SK-N-SH treated with all-trans-retinoic acid at 6 μM for 48 hours (cell line): ENCODE data around the gene PHC1.

Experiments
- ATAC-seq: fragments of 200-7000 bp; cut with Tn5 transposase; 3 replicates; pipeline ENCODE4 v1.9.1; 2020; ENCODE audit warnings: mild to moderate bottlenecking, moderate library complexity
- ARNTL ChIP-seq: fragments of 450-650 bp; formaldehyde crosslinking; IDR thresholded peaks from 2 replicates; pipeline ENCODE4 v1.5.0; 2020; ENCODE audit warnings: low read depth, mild to moderate bottlenecking, moderate library complexity, borderline replicate concordance
- BACH2 ChIP-seq: fragments of 250-450 bp; sonication (Bioruptor Pico); IDR thresholded peaks from 2 replicates; pipeline ENCODE4 v1.9.0; 2021; ENCODE audit warnings: mild to moderate bottlenecking, borderline replicate concordance
- CSDC2 ChIP-seq: fragments of 250-450 bp; sonication (Bioruptor Pico); IDR thresholded peaks from 2 replicates; pipeline ENCODE4 v1.5.0; 2020; ENCODE audit warnings: mild to moderate bottlenecking, moderate library complexity
- CSRNP3 ChIP-seq: fragments of 250-450 bp; sonication (Bioruptor Pico); IDR thresholded peaks from 2 replicates; pipeline ENCODE4 v1.5.1; 2021; ENCODE audit warnings: mild to moderate bottlenecking, moderate library complexity
- ESRRG ChIP-seq: fragments of 250-450 bp; sonication (Bioruptor Pico); IDR thresholded peaks from 2 replicates; pipeline ENCODE4 v1.6.1; 2021; ENCODE audit warnings: mild to moderate bottlenecking
- ISL1 ChIP-seq: fragments of 250-450 bp; sonication (Bioruptor Pico); IDR thresholded peaks from 2 replicates; pipeline ENCODE4 v2.1.2; 2022; ENCODE audit warnings: mild to moderate bottlenecking, moderate library complexity
- OSR1 ChIP-seq: fragments of 250-450 bp; sonication (Bioruptor Pico); IDR thresholded peaks from 2 replicates; pipeline ENCODE4 v1.8.0; 2022; ENCODE audit warnings: moderate library complexity, mild to moderate bottlenecking, inconsistent platforms
- POU6F1 ChIP-seq: fragments of 250-450 bp; sonication (Bioruptor Pico); IDR thresholded peaks from 2 replicates; pipeline ENCODE4 v1.8.0; 2021; ENCODE audit warnings: low read depth, mild to moderate bottlenecking, moderate library complexity, borderline replicate concordance
- PPARA ChIP-seq: fragments of 250-450 bp; sonication (Bioruptor Pico); IDR thresholded peaks from 2 replicates; pipeline ENCODE4 v1.5.0; 2020; ENCODE audit warnings: mild to moderate bottlenecking, borderline replicate concordance
- RARB ChIP-seq: fragments of 250-450 bp; sonication (Bioruptor Pico); IDR thresholded peaks from 2 replicates; pipeline ENCODE4 v1.8.0; 2021; ENCODE audit warnings: mild to moderate bottlenecking, moderate library complexity
- TCF4 ChIP-seq: fragments of 250-450 bp; sonication (Bioruptor Pico); IDR thresholded peaks from 2 replicates; pipeline ENCODE4 v1.8.0; 2021; ENCODE audit warnings: mild to moderate bottlenecking, moderate library complexity, borderline replicate concordance
- TOX ChIP-seq: fragments of 250-450 bp; sonication (Bioruptor Pico); IDR thresholded peaks from 2 replicates; pipeline ENCODE4 v1.8.0; 2021; ENCODE audit warnings: mild to moderate bottlenecking, moderate library complexity, borderline replicate concordance
- TSHZ2 ChIP-seq: fragments of 250-450 bp; sonication (Bioruptor Pico); IDR thresholded peaks from 2 replicates; pipeline ENCODE4 v1.5.0; 2020; ENCODE audit warnings: mild to moderate bottlenecking, moderate library complexity
- ZC3H10 ChIP-seq: fragments of 250-450 bp; sonication (Bioruptor Pico); IDR thresholded peaks from 2 replicates; pipeline ENCODE4 v1.5.1; 2021; ENCODE audit warnings: mild to moderate bottlenecking, moderate library complexity
- ZFP3 ChIP-seq: fragments of 250-450 bp; sonication (Bioruptor Pico); IDR thresholded peaks from 2 replicates; pipeline ENCODE4 v1.5.0; 2020; ENCODE audit warnings: mild to moderate bottlenecking, moderate library complexity
- ZFP30 ChIP-seq: fragments of 450-650 bp; formaldehyde crosslinking; IDR thresholded peaks from 2 replicates; pipeline ENCODE4 v1.5.0; 2022; ENCODE audit warnings: mild to moderate bottlenecking, moderate library complexity
- ZNF565 ChIP-seq: fragments of 450-650 bp; formaldehyde crosslinking; conservative IDR thresholded peaks from 2 replicates; pipeline ENCODE4 v1.5.0; 2020; ENCODE audit warnings: low read depth, mild to moderate bottlenecking, moderate library complexity
- ZNF70 ChIP-seq: fragments of 450-650 bp; formaldehyde crosslinking; IDR thresholded peaks from 2 replicates; pipeline ENCODE4 v1.5.0; 2020; ENCODE audit warnings: mild to moderate bottlenecking, moderate library complexity
- ZNF8 ChIP-seq: fragments of 450-650 bp; formaldehyde crosslinking; IDR thresholded peaks from 2 replicates; pipeline ENCODE4 v1.5.0; 2020; ENCODE audit warnings: mild to moderate bottlenecking, moderate library complexity

PHC1 gene

GRCh38 chr12:8958066-8958465 lies 43.8 kb downstream of the PHC1 start:
- no peak for ATAC-seq
- TF ChIP-seq OSR1 (no peak), ISL1 (CRISPR knock-in tag) (no peak), CSRNP3 (CRISPR knock-in tag) (no peak), ZC3H10 (CRISPR knock-in tag) (no peak), ZFP30 (CRISPR knock-in tag) (no peak), CSDC2 (CRISPR knock-in tag) (no peak), ESRRG (no peak)
- TF ChIP-seq, all 23 proteins: peak for 0

GRCh38 chr12:8960176-8960575 lies 45.9 kb downstream of the PHC1 start:
- TF ChIP-seq BACH2 (CRISPR knock-in tag) (no peak), PPARA (CRISPR knock-in tag) (no peak), TOX (CRISPR knock-in tag) (no peak), CSRNP3 (CRISPR knock-in tag) (no peak), TCF4 (CRISPR knock-in tag) (no peak), ZC3H10 (CRISPR knock-in tag) (no peak), ZNF70 (CRISPR knock-in tag) (no peak), TSHZ2 (CRISPR knock-in tag) (no peak), OSR1 (no peak), ZFP30 (CRISPR knock-in tag) (no peak)
- TF ChIP-seq, all 23 proteins: peak for 0
- no peak for ATAC-seq

- no peak for TF ChIP-seq TCF4 (CRISPR knock-in tag)
- no peak for TF ChIP-seq ZNF70 (CRISPR knock-in tag)
- no peak for TF ChIP-seq PPARA (CRISPR knock-in tag)
- no peak for TF ChIP-seq ZNF565 (CRISPR knock-in tag)
- TF ChIP-seq ZC3H10 (CRISPR knock-in tag) = no peak
- no peak for TF ChIP-seq ZNF8 (CRISPR knock-in tag)
- no peak for TF ChIP-seq ZFP30 (CRISPR knock-in tag)
- no peak for TF ChIP-seq RARB (CRISPR knock-in tag)
- no peak for TF ChIP-seq TSHZ2 (CRISPR knock-in tag)
- no peak for TF ChIP-seq CSDC2 (CRISPR knock-in tag)
- no peak for TF ChIP-seq POU6F1 (CRISPR knock-in tag)
- TF ChIP-seq ESRRG = no peak
- no peak for TF ChIP-seq OSR1
- TF ChIP-seq ARNTL (CRISPR knock-in tag) = no peak
- TF ChIP-seq ZFP3 (CRISPR knock-in tag) = no peak
- no peak for ATAC-seq
Measured at GRCh38 chr12:8968761-8969160, 54.5 kb downstream of the PHC1 start.
